ENCODE results near the gene CLIP4. TPM values are rescaled to one million over a fixed set of nuclear protein-coding genes. Genes with fewer than 3 reads are reported as not detected.

The CLIP4 gene
- polyA plus RNA-seq, 1 of the 3 experiments (the other 2 are of a cell fraction), result 12.7 TPM

Other genes with a start within 250 kb of the CLIP4 start
- gene TRMT61B, start 245.1 kb upstream of the CLIP4 start, polyA plus RNA-seq (2012; rRNA removed), result 11.0 and 11.4 TPM in 2 replicates
- 35.1 and 48.5 TPM in 2 replicates for gene WDR43, start 220.7 kb upstream of the CLIP4 start, polyA plus RNA-seq (2012; rRNA removed)
- gene TOGARAM2, start 134.1 kb upstream of the CLIP4 start, polyA plus RNA-seq (2012; rRNA removed), result 0.10 and 0.69 TPM in 2 replicates
- not detected in 2 replicates for gene PCARE, start 40.9 kb upstream of the CLIP4 start, polyA plus RNA-seq (2012; rRNA removed)

Measured in SK-N-SH (cell line).